Measurements from ENCODE around the gene MYO10. TPM values are rescaled to one million over a fixed set of nuclear protein-coding genes. Genes with fewer than 3 reads are reported as not detected.

Gene MYO10
- total RNA-seq, 1 donor from 2014 or later, result 4.6 TPM

DNA sequence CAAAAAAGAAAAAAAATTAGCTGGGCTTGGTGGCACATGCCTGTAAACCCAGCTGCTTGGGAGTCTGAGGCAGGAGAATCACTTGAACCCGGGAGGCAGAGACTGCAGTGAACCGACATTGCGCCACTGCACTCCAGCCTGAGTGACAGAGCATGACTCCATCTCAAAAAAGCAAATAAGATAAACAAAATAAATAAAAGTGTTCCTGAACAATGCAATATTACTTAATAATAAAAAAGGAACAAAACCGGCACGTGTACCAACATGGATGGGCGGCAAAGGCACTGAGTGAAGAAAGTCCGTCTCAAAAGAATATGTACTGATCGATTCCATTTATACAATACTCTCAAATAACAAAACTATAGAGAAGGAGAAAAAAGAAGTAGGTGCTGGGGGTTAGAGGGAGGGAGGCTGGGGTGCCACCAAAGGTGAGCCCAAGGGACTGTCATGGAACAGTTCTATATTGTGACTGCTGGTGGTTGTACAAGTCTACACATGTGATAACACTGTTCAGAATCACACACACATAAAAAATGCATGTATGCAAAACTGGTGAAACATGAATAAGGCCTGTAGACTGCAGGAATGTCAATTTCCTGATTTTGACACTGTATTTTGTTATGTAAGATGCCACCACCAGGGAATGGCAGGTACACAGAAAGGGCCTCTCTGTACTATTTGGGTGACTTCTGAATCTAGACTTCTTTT lies 15.8 kb downstream of the MYO10 start:
- DNase-seq (ENCODE audit: low spot score), result no peak
- intact Hi-C loops (cut with DNase I), result no loop called here

- DNase-seq (ENCODE audit: low spot score), result no peak
- intact Hi-C loops (cut with DNase I), result no loop called here
Measured at GRCh38 chr5:16918891-16919671, 17.0 kb downstream of the MYO10 start.

GRCh38 chr5:16918156-16918555 lies 17.9 kb downstream of the MYO10 start:
- no peak for DNase-seq (ENCODE audit: low spot score)
- intact Hi-C loops (cut with DNase I), result no loop called here

GRCh38 chr5:16916262-16916878 lies 19.7 kb downstream of the MYO10 start:
- intact Hi-C loops (cut with DNase I), result no loop called here
- DNase-seq (ENCODE audit: low spot score), result no peak

DNA sequence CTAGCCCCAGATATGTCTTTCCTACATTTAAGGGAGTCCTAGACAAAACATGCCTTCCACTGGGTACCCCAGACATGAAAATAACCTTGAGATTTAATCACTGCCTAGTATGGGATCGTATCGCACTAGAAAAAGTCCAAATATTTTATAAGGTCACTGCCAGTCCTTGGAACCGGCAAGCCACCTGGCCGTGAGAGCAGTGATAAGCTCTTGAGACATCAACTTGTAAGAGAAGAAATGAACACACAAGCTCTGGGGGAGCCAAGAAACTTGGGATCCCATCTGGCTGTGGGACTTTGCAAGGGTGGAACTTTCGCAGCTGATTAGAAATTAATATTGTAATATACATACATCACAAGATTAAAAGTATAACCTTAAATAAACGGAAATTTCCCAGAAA lies 21.5 kb downstream of the MYO10 start:
- DNase-seq (ENCODE audit: low spot score), result no peak
- intact Hi-C loops (cut with DNase I), result no loop called here

- DNase-seq (ENCODE audit: low spot score), result no peak
- intact Hi-C loops (cut with DNase I), result no loop called here
Measured at GRCh38 chr5:16914108-16914435, 22.0 kb downstream of the MYO10 start.

DNA sequence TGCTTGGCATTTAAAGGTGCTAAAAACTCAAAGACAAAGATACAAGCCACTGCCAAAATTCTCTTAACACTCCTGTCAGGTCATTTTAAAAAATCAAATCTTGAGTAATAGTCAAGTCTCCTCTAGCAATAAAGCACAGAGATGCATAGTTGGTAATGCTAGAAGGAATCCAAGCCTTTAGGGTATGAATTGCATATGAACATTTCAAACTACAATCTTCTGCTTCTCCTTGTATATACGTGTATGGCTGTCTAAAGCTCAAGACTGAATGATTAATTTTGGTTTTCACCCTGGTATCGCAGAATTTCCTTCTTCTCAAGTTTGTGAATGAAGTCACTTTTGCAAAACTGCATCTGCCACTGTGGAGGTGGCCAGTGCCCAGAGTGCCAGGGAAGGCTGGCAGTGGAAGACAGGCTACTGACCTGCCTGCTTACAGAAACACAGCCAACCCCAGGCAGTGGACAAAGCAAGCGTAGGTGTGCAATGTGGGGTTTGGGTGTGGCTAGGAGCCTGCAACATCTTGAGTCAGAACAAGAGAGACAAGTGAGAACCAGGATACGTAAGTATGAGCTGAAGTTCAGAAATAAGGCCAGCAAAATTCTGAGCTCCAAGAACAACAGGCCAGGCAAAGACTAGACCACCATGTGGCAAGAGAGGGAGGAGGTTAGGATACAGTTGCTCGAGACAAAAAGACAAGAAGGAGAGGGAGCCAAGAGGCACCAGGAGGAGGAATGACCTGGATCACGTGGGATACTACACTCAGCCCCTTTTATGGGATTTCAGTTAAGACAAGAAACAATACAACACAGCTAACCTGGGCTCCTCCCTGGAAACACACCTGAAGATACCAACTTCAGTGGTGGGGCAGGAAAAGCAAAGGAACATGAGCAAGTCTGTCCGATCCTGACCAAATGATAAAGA lies 22.6 kb downstream of the MYO10 start:
- intact Hi-C loops (cut with DNase I), result no loop called here
- no peak for DNase-seq (ENCODE audit: low spot score)

DNA sequence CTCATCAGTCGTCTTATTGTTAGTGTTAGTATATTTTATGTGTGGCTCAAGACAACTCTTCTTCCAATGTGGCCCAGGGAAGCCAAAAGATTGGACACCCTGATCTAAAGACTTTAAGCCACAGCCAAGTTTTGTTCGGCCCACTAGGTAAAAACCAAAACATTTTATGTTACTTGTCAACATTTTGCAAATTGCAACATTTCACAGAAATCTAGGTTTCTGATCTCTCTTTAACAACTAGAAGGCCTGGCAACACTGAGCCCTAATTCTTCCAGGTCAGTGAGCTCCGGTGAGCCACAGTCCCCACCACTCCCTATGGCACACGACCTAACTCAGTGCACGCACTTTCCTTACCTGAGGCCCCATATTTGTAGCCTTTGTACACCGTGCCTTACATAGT lies 24.0 kb downstream of the MYO10 start:
- DNase-seq (ENCODE audit: low spot score), result no peak
- intact Hi-C loops (cut with DNase I), result no loop called here

GRCh38 chr5:16909464-16909863 lies 26.6 kb downstream of the MYO10 start:
- intact Hi-C loops (cut with DNase I), result no loop called here

GRCh38 chr5:16907270-16907669 lies 28.8 kb downstream of the MYO10 start:
- DNase-seq (ENCODE audit: low spot score), result no peak
- intact Hi-C loops (cut with DNase I), result no loop called here

More at GRCh38 chr5:16909464-16909863, 26.6 kb downstream of the MYO10 start:
- DNase-seq (ENCODE audit: low spot score), result no peak

DNA sequence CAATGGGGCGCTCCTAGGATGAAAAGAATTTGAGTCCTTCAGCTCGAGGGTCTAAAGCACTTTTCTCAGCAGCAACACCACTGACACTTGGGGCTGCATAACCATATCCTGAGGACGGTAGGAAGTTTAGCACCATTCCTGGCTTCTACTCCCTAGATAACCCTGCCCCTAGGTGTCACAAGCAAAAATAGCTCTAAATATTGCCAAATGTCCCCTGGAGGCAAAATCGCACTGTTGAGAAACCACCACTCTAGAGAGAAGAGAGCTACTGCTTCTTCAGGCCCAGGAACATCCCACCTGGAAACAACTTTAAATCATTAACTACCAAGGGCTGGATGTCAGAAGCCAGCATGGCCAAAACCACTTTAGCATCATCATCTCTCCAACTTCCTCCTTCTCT lies 29.8 kb downstream of the MYO10 start:
- no peak for DNase-seq (ENCODE audit: low spot score)
- intact Hi-C loops (cut with DNase I), result no loop called here

- no peak for DNase-seq (ENCODE audit: low spot score)
- intact Hi-C loops (cut with DNase I), result no loop called here
Measured at GRCh38 chr5:16903480-16904300, 32.4 kb downstream of the MYO10 start.

GRCh38 chr5:16902846-16903245 lies 33.2 kb downstream of the MYO10 start:
- intact Hi-C loops (cut with DNase I), result no loop called here
- no peak for DNase-seq (ENCODE audit: low spot score)

DNA sequence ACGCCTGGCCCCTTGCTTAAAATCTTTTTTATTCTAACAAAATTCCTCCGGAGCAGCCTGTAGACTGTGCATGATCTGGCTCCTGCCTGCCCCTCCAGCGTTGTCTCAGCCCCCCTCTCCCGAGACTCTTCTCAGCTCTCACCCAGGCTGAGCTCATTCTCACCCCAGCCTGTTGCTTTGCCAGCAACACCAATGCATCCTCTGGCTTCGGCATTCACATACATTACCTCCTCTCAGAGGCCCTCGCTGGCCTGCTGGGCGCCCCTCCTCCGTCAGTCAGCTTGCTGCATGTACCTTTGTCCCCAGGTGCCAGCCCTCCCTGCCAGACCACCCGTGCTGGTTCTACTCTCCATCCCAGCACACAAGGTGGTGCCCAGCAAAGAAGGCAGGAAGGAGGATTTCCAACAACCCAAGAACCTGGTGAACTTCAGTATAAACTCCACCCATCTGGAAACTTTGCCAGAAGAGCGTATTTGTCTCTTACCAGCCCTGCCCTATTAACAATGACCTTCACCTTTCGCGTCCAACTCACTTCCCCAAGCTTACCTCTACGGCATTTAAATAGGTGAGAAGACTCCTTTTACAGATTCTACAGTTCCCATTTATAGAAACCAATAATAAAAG lies 35.0 kb downstream of the MYO10 start:
- intact Hi-C loops (cut with DNase I), result no loop called here
- DNase-seq (ENCODE audit: low spot score), result no peak

- intact Hi-C loops (cut with DNase I), result no loop called here
- no peak for DNase-seq (ENCODE audit: low spot score)
Measured at GRCh38 chr5:16899171-16899570, 36.9 kb downstream of the MYO10 start.

DNA sequence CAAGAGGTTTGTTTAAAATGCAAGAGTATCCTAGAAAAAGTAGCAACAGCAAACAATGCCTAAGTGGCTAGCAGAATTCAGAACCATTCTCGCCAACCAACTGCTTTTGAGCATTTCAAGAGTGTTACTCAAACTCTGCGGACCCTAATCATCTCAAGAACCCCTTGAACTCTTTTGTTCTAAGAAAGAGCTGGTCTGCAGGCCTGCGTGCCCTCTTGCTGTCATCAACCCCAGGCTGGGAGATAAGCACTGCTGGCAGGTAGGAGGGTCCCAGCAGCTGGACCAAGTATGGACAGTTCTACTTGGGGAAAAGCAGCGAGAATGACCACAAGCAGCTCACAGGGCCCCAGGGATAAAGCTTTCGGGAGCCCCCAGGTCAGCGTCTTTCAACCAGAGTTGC lies 38.3 kb downstream of the MYO10 start:
- intact Hi-C loops (cut with DNase I), result no loop called here
- DNase-seq (ENCODE audit: low spot score), result no peak

- no peak for DNase-seq (ENCODE audit: low spot score)
- intact Hi-C loops (cut with DNase I), result no loop called here
Measured at GRCh38 chr5:16897284-16897704, 38.8 kb downstream of the MYO10 start.

GRCh38 chr5:16896767-16897166 lies 39.3 kb downstream of the MYO10 start:
- intact Hi-C loops (cut with DNase I), result no loop called here
- DNase-seq (ENCODE audit: low spot score), result no peak

Measured in cardiac septum (tissue), 1 donor.